ENCODE measurements around the gene ASTN2.

The ASTN2 gene

DNA sequence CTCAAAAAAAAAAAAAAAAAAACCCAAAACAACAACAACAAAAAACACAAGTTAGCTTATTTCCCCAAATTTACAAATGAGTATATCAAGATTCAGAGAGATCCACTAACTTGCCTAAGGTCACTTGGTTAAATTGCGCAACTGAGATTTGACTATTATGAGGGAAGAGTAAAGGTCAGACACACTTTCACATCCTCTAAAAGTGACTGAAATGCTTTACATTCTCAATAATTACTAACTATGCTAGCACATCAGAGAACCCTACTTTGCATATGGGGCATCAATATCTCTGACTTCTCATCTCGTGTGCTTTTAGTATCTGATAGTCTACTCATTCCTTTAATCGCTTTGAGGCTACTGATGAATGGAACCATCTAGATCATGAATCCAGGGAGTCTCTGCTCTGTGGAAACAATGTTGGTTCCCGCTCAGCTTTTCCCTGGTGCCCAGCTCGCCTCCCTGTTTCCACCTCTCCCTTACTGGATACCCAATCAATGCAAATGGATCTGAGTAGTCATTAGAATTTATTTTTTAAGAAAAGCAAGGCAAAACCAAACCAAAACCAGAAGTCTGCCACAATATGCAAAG is 909.9 kb downstream of the ASTN2 start:
- no peak for DNase-seq (ENCODE audit: low spot score)

DNA sequence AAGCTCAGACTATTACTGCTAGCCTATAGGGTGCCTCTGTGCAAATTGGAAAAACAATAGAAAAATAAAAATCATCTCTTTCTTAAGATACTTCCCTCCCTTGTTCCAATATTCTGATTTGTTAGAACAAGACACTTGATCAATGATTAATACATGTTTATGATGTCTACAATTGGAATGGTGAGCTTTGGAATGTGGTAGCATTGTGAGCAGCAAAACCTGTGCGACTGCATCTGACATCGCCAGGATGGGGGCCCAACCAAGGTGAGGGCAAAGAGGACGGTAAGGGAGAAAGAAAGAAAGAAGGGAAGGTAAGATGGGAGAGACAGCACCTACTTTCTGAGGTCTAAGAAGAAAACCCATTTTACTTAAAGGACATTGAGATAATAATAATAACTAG is 910.8 kb downstream of the ASTN2 start:
- no peak for DNase-seq (ENCODE audit: low spot score)

DNA sequence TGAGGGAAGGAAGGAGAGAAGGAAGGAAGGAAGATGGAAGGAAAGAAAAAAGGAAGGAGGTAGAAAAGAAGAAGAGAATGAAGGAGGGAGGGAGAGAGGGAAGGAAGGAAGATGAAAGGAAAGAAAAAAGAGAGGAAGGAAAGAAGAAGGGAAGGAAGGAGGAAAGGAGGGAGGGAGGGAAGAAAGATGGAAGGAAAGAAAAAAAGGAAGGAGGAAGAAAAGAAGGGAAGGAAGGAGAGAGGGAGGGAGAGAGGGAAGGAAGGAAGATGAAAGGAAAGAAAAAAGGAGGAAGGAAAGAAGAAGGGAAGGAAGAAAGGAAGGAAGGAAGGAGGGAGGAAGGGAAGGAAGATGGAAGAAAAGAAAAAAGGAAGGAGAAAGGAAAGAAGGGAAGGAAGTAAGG is 912.1 kb downstream of the ASTN2 start:
- DNase-seq (ENCODE audit: low spot score), result no peak

DNA sequence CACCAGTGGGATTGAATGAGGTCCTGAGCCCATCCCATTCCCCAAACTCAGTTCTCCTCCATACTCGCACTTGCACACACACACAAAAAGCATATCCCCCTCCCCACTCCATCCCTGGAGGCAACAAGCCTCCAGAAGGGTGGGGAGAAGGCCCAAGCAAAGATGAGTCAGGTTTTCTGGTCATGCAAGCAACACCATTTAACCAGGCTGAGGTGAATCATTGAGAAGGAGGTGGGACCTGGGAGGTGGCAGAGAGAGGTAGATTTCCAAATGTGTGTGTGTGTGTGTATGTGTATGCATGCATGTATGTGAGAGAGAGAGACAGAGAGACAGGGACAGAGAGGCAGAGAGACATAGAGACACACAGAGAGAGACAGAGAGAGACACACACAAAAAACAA is 913.0 kb downstream of the ASTN2 start:
- DNase-seq (ENCODE audit: low spot score), result no peak

DNA sequence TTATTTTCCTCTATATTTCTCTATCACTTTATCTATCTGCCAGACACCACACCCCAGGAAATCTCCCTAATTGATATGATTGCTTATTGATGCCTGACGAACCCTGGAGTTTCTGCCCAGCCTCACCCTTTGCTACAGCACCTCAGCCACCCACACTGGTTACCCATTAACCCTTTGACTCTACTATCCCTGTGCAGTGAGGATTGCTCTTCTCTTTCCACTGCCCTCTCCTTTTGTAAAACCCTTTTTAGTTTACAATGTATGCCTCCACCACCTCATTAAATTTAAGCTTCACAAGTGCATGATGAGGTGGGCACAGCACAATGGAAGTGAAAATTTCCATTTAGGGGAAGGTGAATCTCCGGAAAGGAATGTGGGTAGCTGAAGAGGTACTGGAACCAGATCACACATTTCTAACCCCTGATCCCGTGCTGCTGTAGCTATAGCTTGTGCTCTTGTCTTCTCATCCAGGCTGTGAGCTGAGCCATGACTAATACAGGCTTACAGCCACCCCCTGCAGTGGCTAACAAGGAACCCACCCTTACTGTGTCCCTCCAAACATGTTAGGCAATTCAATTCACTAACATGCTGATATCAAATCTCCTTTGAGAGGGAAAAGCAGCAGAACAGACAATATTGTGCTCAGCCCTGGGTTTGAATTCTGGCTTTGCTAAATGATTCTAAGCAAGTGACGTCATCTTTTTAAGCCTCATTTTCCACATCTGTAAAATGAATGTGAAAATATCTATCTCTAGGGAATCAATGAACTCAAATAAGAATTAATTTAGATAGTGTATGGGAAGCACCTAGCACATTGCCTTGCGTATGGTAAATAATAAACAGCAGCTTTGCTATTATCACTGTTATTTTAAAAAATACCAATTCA is 914.6 kb downstream of the ASTN2 start:
- DNase-seq (ENCODE audit: low spot score), result no peak

DNA sequence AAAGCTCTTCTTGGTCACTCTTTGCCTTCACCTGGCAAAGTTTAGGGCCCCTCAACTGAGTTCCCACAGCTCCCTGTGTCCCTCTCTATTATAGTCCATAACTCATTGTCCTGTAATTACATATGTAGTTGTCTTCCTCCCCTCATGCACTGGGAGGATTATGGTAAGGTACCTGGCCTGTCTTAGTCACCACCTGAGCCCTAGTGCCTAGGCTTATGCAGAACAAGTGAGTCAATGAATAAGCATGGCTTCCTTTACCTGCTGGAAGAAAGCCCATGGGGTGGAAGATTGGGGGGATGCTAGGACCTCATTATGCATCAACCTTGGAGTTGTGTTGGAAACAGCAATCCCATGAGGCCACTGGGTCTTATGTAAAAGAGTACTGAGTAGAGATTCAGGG is 915.4 kb downstream of the ASTN2 start:
- DNase-seq (ENCODE audit: low spot score), result no peak

DNA sequence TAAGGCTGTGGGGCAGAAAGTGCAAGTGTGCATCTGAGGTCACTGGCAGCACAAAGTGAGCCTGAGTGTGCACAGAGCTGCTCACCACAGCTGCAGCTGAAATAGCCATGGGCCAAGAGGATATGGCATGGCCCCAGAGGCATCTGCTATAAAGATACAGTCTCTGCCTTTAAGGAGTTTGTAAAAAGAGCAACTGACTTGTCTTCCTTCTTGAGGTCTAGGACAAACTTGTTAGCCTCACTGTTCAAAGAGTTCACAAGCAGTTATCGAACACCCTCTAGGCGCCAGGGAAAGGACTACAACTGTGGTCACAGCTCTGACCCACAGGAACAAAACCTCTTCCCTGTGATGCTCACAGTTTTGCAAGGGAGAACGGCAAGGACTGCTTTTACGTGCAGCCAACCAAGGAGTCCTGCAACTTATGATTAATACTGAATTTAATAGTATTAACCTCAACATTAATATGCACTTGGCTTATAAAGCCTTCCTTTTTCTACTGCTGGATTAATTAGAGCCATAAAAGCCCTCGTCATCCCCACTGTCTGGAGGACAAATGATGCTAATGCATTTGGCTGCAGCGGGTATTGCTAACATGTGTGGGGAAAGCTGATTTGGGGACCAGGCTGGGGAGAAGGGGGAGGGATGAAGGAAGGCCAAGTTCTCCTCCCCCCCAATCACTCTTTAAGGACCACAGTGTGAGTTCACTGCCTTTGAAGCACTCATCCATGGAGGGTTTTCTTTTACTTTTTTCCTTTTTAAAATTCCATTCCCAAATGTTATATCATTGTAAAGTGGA is 917.6 kb downstream of the ASTN2 start:
- DNase-seq (ENCODE audit: low spot score), result no peak

DNA sequence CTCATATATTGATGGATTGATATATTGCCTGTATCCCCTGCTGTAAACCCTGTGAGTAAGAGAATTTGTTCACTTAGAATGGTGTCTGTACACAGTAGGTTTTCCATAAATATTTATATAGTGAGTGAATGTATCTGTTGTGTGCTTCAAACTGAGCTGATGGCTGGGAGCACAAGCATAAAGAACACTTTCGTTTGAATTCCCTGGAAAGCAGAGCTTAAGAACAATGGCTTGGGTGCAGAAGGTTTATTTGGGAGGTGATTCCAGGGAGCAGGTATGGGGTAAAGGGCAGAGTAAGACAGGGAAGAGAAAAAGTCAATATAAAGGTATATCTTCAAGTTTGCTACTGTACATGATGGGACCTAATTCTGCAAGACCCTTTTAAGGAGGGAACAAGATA is 918.7 kb downstream of the ASTN2 start:
- no peak for DNase-seq (ENCODE audit: low spot score)

DNA sequence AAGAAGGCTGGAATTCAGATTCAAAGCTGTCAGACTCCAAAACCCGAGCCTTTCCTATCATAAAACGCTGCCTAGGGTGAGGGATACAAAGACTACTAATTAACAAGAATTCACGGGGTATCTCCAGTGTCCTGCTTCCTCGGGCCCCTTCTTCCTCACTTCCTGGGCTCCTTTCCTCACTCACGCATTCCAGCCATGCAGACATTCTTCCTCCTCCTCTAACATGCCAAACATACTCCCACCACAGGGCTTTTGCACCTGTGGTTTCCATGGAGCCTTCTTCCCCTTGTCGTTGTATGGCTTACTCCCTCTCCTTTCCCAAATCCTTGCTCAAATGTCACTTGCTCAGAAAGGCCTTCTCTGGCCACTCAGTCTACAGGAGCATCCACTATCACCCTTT is 919.1 kb downstream of the ASTN2 start:
- DNase-seq (ENCODE audit: low spot score), result no peak

DNA sequence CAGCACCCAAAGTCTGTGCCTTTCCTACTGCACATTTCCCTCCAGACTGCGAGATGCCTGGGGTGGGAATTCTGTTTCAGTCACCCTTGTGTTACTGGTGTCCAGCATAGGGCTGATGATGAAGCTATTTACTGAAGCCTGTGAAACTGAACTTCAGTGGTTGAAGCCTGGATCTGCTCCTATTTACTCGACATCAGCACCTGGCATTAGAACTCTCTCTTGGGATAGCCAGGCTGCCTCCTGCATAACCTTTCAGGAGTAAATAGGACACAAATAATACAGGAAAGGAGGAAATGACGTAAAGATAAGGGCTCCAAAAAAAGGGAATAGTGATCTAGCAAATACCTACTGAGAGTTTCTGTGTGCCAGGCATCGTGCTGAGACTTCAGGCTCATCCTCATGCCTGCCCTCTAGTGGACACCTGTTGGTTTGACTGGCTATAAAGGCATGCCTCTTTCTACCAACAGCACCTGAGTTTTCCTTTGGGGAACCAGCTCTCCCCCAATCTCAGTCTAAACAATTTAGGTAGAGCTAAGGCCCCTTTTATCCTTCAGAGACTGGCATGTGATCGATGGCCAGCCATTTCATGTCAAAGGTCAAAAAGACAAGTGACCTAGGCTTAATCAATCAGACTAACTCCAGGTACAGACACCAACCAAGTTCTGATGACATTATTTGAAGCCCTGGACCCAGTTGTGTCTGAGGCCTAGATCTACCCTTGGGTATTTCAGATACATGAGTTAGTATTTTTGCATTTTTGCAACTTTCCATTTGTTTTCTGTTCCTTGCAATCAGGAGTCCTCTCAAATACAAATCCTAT is 919.8 kb downstream of the ASTN2 start:
- peak; percentile 47 for DNase-seq (ENCODE audit: low spot score)

DNA sequence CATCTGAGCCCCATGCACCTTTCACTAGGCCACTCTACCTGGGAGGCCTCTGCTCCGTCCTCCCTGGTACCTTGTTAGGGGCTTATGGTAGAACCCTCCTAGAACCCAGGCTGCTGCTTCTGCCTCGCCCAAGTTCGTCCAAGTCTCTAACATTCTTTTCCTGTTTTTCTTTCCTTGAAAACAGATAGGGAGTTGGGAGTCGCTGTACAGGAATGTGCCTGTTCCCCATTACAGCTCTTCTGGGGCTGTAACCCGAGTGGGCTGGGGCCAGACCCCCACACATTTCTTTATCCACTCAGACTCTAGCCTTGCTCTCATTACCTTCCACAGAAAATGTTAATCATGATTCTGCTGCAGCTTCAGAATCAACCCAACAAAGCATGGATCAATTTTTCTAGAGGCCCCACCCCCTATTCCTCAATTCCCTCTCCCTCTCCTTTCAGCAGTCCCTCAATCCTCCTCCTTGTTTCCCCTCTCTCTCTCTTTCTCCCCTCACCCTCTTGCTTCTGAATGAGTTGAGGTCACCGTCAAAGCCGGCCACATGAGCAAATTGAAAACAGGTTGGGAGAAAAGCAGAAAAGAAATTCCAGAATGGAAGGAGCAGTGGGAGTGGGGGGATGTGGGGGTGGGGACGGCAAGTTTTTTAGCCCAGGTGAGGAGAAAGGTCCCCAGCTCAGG is 921.5 kb downstream of the ASTN2 start:
- no peak for DNase-seq (ENCODE audit: low spot score)

DNA sequence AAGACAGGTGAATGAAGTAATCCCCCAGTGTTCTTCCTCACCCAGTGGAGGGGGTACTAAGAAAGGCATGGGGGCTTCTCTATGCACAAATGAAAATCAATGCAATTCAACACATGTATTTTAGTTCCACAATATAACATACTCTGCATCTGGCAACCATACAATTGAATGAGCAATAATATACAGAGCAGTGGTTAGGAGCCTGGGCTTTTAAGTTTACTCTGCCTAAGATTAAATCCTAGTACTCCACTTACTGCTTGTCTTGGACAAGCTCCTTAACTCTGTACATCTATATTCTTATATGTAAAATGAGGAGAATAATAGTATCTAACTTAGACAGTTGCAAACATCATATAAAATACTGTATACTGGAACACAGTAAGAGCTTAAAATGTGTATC is 923.2 kb downstream of the ASTN2 start:
- DNase-seq (ENCODE audit: low spot score), result no peak

DNA sequence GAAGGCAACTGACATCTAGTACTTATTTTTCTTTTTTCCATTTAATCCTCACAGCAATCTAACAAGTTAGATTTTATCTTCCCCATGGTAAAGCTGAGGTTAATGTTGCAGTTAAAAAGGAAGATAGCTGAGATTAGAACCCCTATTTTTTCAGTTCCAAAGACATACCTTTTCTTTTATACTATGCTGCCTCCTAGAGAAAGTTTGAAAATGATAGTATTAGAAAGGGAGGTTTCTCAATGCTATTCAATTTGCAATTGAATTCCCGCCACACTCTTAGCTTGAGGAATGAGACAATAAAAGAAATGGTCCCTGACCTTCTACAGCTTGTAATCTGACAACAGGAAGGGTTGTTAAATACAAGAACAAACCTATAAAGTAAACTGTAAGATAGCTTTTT is 923.6 kb downstream of the ASTN2 start:
- no peak for DNase-seq (ENCODE audit: low spot score)

DNA sequence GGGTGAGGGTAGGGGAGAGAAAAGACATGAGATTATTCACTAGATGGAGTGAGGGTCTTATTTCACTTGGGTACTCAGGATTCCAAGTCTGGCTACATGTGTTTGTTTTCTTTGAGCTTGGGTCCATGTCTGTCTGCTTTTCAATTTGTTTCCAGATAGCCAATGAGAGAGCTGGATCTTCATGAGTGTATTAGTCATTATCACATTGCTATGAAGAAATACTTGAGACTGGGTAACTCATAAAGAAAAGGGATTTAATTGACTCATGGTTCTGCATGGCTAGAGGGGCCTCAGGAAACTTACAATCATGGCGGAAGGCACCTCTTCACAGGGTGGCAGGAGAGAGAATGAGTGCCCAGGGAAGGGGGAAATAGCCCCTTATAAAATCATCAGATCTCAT is 924.5 kb downstream of the ASTN2 start:
- DNase-seq (ENCODE audit: low spot score), result no peak

DNA sequence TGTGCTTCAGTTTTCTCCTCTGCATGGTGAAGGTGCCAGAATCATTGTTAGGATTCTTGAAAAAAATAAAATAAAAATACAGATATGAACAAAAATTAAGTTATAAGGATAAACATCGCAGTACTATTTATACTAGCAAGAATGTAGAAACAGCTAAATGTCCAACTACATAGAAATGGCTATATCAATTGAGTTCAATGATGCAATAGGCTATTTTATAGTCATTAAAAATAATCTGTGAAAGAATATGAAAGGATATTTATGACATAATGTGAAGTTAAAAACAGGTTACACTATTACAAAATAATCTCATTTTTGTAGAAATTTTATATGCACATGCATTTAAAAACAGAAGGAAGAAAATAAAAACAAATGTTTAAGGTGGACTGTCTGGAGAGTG is 926.5 kb downstream of the ASTN2 start:
- no peak for DNase-seq (ENCODE audit: low spot score)

DNA sequence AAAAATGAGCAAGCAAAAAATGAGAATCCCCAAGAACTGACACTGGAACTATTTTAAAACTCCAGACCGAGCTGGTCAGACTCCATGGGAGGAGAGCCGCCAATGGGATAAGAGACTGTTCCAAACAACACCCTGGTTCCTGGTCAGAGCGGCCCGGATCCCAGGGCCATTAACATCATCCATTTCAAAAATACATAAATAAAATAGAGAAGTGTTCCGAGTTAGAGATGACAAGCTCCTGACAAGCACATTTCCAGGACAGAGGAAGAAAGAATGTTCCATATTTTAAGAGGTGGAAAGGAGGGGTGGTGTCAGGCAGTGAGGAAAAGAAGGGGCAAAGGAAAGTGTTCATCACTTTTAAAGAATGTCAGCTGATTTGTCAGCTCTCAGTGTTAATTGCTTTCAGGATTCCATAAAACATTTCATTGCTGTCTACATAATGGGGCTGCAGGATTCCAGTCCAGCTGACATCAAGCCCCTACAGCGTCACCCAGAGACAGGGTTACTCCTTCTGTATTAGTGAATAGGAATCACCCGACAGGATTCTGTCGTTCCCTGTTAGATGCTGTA is 930.3 kb downstream of the ASTN2 start:
- no peak for DNase-seq (ENCODE audit: low spot score)

DNA sequence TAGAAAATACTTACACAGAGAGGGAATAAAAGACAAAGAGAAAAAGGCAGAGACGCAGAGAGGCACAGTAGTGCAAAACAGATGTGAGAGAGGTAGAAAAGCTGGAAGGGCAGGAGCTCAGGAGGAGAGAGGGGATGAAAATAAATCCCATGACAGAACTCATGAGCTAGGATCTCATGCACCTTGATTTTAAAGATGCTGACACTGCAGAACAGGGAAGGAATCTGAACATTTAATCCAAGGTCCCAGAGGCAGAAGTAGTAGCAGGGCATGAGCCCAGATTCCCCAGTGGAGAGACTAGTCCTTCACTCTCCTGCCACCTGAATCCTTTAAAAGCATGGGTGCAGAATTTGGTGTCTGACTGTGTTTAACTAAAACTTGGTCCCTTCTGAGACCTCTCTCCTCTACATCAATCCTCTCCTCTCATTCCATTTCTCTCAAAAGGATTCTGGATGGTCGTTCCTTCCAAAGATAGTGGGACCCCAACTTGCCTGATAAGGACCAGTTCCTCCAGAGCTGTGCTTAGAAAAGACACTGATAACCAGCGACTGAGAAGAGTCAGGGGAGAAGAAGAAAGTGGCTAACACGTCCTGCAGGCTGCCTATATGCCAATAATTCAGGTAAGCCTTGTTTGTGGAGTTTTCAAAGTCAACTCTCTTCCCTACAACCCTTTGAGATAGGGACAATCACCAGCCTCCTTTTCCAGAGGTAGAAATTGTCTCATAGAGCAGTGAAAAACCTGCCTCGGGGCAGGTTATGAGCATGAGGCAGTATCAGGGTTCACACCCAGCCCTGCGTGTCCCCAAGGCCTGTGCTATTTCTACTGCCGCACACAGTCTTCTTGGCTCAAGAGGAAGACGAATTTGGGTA is 931.0 kb downstream of the ASTN2 start:
- no peak for DNase-seq (ENCODE audit: low spot score)

DNA sequence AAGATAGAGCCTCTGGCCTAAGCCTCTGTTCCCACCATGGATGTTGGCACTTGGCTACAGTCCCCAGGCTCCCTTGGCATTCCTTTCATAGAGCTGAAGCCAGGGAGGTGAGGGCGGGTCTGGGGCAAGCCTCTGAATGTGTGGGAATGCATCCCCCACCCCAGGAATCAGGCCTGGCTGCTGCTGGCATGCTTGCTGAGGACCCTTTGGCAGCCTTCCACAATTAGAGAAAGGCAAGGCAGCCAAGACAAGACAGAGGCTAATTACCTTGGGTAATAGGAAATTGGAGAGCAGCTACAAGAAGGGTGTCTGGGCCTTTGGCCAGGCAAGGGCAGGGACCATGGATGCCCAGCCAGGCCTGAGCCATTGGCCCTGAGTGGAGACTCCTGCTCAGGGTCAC is 932.1 kb downstream of the ASTN2 start:
- DNase-seq (ENCODE audit: low spot score), result no peak

DNA sequence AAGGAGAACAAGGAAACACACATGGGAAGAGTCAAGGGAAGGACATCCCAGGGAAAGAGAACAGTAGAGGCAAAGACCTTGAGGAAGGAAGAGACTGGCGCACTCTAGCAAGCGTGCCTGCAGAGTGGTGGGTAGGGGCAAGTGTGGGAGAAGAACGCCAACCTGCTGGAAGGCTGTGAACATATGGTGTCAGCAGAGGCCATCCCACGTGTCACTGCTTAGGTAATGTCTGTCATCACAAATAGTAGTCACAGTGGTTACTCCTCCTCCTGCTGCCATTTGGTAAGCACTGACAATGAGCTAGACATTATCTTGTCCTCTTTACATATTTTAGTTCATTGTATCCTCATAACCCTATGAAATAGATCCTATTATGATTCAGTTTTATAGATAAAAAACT is 934.2 kb downstream of the ASTN2 start:
- no peak for DNase-seq (ENCODE audit: low spot score)

DNA sequence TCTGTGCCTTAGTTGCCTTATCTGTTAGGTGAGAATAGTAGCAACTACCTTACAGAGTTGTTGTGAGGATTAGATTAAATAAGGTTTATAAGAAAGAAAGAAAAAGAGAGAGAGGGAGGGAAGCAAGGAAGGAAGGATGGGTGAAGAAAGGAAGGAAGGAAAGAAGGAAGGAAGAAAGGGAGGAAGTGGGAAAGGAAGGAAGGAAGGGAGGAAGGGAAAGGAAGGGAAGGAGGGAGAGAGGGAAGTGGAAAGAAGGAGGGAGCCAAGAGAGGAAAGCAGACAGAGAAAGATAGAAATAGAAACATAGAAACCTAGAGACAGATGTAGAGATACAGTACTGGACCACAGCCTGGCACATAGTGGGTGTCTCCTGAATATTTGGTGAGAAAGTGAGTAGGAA is 934.9 kb downstream of the ASTN2 start:
- DNase-seq (ENCODE audit: low spot score), result no peak

All from D341Med (cell line).